LNCAP (cell line): ENCODE data around the gene WDHD1.
A peak's percentile ranks its signal among the peaks of the same experiment; 100 is the strongest.

Experiments
- TF ChIP-seq, protein P1 (sequence below): fragments of 450-650 bp; IDR thresholded peaks from 2 replicates; pipeline ENCODE4 v1.5.1; 2017; ENCODE audit warnings: mild to moderate bottlenecking

WDHD1 gene

DNA sequence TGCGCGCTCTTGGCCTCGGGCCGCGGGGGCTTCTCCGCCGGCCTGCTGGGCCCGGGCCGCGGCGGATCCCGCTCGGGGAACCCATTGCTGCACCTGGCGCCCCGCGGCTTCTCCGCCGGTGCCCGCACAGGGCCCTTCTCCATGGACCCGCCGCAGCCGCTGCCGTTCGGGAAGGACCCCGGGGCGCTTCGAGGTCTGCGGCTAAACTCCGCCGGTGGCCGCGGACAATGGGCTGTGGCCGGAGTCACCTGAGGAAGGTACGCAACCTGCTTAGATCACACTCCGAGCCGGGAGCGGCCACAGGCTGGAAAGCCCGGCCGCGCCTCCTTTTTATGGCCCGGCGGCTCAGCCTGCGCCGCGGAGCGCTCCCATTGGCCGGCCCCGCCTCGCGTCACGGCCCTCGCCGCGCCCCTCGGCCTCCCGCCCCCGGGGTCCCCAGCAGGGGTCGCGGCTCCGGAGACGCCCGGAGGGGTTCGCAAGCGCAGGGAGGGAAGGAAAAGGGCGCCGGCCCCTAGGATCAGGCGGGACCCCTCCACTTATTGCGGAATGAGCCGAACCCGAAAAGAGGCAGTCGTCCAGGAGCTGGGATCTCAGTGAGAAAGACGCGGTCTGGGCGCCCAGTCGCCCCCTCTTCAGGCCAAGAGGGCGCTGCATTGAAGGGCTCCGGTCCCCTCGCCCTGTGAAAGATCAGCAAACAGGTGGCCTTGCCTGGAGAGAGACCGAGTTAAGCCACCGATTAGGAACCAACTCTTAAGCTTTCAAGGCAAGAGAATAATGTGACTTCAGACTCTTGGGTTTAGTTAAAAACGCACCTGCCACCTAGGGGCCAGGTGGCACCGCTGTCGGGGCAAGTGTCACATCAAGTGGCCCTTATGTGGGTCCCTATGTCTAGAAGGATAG, 124.1 kb downstream of the WDHD1 start, which contains the start of gene GCH1:
Gene GCH1, minus strand, starts transcription at position 306 of the 900 bp plus-strand sequence. Its CDS starts 163 bp downstream, at position 143.
- TF ChIP-seq, protein P1, sequence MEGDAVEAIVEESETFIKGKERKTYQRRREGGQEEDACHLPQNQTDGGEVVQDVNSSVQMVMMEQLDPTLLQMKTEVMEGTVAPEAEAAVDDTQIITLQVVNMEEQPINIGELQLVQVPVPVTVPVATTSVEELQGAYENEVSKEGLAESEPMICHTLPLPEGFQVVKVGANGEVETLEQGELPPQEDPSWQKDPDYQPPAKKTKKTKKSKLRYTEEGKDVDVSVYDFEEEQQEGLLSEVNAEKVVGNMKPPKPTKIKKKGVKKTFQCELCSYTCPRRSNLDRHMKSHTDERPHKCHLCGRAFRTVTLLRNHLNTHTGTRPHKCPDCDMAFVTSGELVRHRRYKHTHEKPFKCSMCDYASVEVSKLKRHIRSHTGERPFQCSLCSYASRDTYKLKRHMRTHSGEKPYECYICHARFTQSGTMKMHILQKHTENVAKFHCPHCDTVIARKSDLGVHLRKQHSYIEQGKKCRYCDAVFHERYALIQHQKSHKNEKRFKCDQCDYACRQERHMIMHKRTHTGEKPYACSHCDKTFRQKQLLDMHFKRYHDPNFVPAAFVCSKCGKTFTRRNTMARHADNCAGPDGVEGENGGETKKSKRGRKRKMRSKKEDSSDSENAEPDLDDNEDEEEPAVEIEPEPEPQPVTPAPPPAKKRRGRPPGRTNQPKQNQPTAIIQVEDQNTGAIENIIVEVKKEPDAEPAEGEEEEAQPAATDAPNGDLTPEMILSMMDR, result peak; percentile 71

DNA sequence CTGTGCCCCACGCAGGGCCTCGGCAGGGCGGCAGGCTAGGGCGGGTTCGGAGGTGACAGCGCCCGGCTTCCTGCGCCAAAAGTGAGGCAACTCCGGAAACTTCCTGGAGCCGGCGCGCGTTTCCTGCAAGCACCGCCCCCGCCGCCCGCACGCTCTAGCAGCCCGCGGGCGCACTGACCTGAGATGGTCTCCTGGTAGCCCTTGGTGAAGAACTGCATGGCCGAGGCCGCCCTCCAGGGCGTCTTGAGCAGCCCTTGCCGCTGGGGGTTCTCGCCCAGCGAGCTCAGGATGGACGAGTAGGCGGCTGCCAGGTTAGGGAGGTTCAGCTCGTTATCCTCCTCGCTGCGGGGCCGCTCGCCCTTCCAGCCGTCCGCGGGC, 124.8 kb downstream of the WDHD1 start:
- TF ChIP-seq, protein P1, result no peak

DNA sequence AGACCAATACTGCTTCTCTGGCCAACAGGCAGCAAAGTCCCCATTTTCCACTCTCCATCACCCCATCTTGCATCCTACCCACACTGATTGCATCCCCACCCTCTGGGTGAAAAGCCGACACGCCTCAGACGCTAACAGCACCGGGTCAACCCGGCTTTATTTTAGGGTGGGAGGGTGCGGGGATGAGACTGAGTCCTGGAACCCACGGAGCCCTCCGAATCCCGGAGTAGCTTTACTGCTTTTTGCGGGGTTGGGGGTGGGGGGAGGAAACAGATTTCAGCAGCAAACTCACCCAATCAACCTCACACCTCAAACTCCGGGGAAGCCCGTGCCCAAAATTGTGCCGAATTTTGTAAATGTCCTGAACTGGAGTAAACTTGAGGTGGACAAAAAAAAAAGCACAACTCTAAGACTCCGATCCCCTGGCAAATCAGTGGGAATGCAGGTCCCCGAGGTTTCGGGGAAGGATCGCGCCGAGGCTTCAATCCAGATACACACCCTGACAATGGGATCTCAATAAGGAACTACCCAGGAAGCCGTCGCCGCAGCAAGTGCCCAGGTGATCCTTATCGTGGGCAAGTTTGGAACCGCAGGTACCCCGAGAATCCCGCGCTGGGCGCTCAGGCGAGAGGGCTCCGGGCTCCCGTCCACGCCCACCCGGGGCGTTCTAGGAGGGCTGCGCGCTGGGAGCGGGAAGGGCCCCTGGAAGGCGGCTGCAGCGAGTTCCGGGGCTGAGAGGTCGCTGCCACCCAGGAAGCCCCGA, 125.3 kb downstream of the WDHD1 start:
- TF ChIP-seq, protein P1, result no peak

DNA sequence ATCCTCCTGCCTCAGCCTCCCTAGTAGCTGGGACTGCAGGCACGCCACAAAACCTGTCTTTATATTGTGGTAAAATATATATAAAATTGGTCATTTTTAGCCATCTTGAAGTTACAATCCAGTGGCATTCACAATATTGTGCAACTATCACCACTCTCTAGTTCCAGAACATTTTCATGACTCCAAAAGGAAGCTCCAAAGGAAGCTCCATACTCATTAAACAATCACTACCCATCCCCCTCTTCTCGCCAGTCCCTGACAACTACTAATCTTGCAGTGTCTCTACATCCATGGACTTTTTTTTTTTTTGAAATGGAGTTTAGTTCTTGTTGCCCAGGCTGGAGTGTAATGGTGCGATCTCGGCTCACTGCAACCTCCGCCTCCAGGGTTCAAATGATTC, 127.3 kb downstream of the WDHD1 start:
- TF ChIP-seq, protein P1, result no peak

DNA sequence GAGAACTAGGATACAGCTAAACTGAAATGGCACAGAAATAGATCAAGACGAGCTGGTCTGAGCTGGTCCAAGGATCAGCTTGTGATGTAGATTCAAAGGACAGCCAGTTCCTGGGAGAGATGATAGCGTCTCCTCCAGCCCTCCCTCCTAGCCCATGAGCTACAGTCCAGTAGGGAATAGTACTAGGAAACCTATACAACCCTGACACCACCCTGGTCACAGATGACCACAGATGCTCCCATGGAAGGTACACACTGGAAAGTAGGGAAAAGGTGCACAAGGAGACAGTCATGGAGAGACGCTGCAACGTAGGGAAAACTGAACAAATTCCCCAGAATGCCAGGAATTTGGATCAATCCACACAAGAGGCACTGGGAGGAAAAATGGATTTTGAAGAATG, 131.2 kb downstream of the WDHD1 start:
- TF ChIP-seq, protein P1, result no peak

DNA sequence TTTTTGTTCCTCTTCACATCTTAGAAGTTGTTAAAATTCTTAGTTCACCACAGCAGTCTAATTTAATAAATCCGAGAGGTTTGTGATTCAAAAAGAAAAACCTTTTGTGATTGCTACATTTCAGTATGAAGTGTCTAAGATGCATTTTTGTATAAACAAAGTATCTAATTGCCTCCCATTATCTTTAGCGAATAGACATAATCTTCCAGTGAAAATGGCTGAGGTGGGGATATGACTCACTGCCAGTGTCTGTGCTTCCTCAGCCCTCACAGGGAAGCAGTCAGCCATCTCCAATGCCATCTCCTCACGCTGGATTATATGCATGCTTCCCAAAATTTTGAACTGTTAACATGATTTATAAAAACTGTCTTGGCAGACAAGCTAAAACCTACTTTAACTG, 131.9 kb downstream of the WDHD1 start:
- TF ChIP-seq, protein P1, result no peak

DNA sequence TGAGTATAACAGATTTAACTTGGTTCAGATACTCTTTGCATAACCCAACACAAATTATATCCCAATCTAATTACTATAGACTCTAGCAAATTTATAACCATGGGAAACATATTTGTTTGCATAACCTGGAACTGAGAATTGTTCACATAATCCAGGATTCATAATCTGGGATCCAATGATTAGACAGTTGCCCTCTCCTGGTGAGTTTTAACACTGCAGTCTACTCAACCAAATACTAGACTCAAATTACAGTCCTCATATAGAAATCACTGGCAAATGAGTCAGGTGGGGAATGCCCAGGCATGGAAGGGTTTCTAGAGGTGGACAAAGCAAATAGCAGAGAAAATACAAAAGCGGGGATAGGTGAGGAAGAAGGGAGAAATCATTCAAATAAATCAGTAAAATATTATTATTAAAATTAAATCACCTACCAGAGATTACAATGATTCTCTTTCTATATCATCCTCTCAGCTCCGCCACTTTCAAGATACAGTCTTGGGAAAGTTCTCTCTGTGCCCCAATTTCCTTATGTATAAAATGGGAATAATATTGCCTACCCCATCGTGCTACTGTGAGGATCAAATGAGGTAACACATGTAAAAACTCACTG, 133.6 kb downstream of the WDHD1 start:
- TF ChIP-seq, protein P1, result peak; percentile 82
